Ovary (tissue), 9 donors: ENCODE results near the gene MYOCOS. TPM values are rescaled to one million over a fixed set of nuclear protein-coding genes. Genes with fewer than 3 reads are reported as not detected.

ENCODE experiments used
- DNase-seq, 5 donors: peaks; one replicate each; pipeline ENCODE4 v3.0.0-alpha.2; 2019 to 2020
- H3K27ac ChIP-seq, 2 donors: fragments of 200-600 bp; one replicate each; pipeline versions ENCODE4 v1.5.1 to v1.8.0; 2019 to 2022
- H3K27me3 ChIP-seq: fragments of 200-600 bp; one replicate; pipeline ENCODE4 v1.8.0; 2022
- H3K36me3 ChIP-seq: fragments of 200-600 bp; sonication (generic); one replicate; pipeline ENCODE4 v1.5.1; 2019
- H3K4me1 ChIP-seq: one replicate; pipeline ENCODE4 v1.8.1; 2013; ENCODE audit warnings: mild to moderate bottlenecking, moderate library complexity; ENCODE audit not compliant: insufficient read depth
- H3K4me3 ChIP-seq: fragments of 200-600 bp; sonication (generic); one replicate; pipeline ENCODE4 v1.5.1; 2017
- H3K9me3 ChIP-seq, 2 donors: fragments of 200-600 bp in 1 of 2; sonication (generic) in 1 of 2; one replicate each; pipeline versions ENCODE4 v1.5.1 to v1.8.1; 2013 to 2019; ENCODE audit warnings: mild to moderate bottlenecking in 1 of 2, moderate library complexity in 1 of 2
- CTCF ChIP-seq, 3 donors: fragments of 450-650 bp in 2 of 3; fragments of 200-600 bp in 1 of 3; IDR thresholded peaks; one replicate each; pipeline versions ENCODE4 v1.5.1 to v1.8.0; 2016 to 2022; ENCODE audit warnings: antibody characterized with exemption in 3 of 3, mild to moderate bottlenecking in 1 of 3
- EP300 ChIP-seq: sonication (generic); formaldehyde crosslinking; IDR thresholded peaks from one replicate; pipeline ENCODE4 v1.6.1; 2017; ENCODE audit warnings: antibody characterized with exemption
- POLR2A ChIP-seq: fragments of 450-650 bp; IDR thresholded peaks from one replicate; pipeline ENCODE4 v1.6.1; 2017; ENCODE audit warnings: antibody characterized with exemption, mild to moderate bottlenecking, moderate library complexity
- WGBS, 3 donors: extraction: QIAGEN DNeasy Blood & Tissue Kit in 1 of 3; methylation state at CpG; one replicate each; pipeline versions ENCODE4 v1.1.5 to v1.1.7; 2013 to 2017; 5-methylcytosine and 5-hydroxymethylcytosine counted together
- intact Hi-C, 4 donors: fragments of 100-400 bp; cut with DNase I; formaldehyde crosslinking; loops; one replicate each; pipeline versions ENCODE4 v1.11.0 to v1.15.1; 2022 to 2023
- polyA plus RNA-seq, 2 donors: library from polyadenylated mRNA; stranded (reverse); fragments of 200-250 nt in 1 of 2; fragments of 350-450 nt in 1 of 2; fragmentation: Illumina TruSeq in 1 of 2; extraction: RNeasy Lipid Tissue Mini Kit (QIAGEN cat#74804) in 1 of 2; gene quantifications; one replicate each; pipeline ENCODE4 v1.2.3, GENCODE V29; 2013 to 2014
- total RNA-seq, 7 donors: library from RNA; depleted of rRNA in 2 of 7; stranded (reverse); fragments of >200 nt in 2 of 7; fragmentation: NEBNext Ultra II Directional in 3 of 7; extraction: Animal tissue kit (Norgen Biotek cat#: 25700) in 3 of 7; gene quantifications; one replicate each; pipeline versions ENCODE4 v1.1.0 to v1.2.4, GENCODE V29; 2016 to 2023
- donor health status: DM: no; HTN: no; CAD: no; lungs with moderate emphysema.
- donor health status: DM: no; HTN: no; CAD: no.
- donor health status: Bipolar disorder and iron deficiency.
- donor health status: DM: yes; HTN: yes; CAD: no.
- donor health status: DM: no; HTN: no; CAD: no.
- donor health status: DM: yes; HTN: yes; CAD: no.

The MYOCOS gene
- total and polyA plus RNA-seq, 9 donors = 0.08 to 0.57 TPM; not detected in 7

DNA sequence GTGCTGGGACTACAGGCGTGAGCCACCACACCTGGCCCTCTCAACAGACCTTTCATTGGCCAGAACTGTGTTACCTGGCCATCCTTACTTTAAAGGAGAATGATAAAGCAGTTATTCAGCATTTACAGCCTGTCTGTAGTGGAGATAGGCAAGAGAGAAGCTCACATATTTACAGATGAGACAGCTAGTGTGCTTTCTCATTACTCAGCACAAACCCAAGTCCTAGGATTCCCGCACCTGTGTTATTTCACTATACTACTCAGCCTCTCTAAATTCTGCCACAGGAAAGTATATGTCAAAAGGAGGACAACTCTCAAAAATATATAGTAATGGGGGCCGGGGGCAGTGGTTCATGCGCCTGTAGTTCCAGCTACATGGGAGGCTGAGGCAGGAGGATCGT, 46.3 kb downstream of the MYOCOS start:
- no peak for DNase-seq
- no peaks in the 10 kb centered on the region for H3K9me3 ChIP-seq
- H3K36me3 ChIP-seq = no peaks in the 10 kb centered on the region
- H3K4me3 ChIP-seq = no peak overlapping the region
- intact Hi-C loops = no loop called here
- H3K27ac ChIP-seq = no peak overlapping the region
- H3K4me1 ChIP-seq = no peaks in the 10 kb centered on the region
- 87 to 92% (median 92%) methylated on average over 5 of the region's 5 CpGs for WGBS, 3 donors
- TF ChIP-seq CTCF (IDR thresholded peaks at IDR 0.05) (no peak), EP300 (no peak), POLR2A (no peak)
- H3K27me3 ChIP-seq = no peaks in the 10 kb centered on the region

GRCh38 chr1:171670739-171671138, 48.7 kb downstream of the MYOCOS start:
- intact Hi-C loops = no loop called here
- H3K27me3 ChIP-seq = no peaks in the 10 kb centered on the region
- no peaks in the 10 kb centered on the region for H3K36me3 ChIP-seq
- no peaks in the 10 kb centered on the region for H3K4me1 ChIP-seq
- no peak overlapping the region for H3K4me3 ChIP-seq
- no peak for DNase-seq
- TF ChIP-seq EP300 (no peak), CTCF (IDR thresholded peaks at IDR 0.05) (no peak), POLR2A (no peak)
- no peak overlapping the region for H3K27ac ChIP-seq
- no peaks in the 10 kb centered on the region for H3K9me3 ChIP-seq
- 97 to 98% (median 98%) methylated on average over 28 of the region's 28 CpGs for WGBS, 3 donors

GRCh38 chr1:171674431-171675405, 52.7 kb downstream of the MYOCOS start:
- H3K4me3 ChIP-seq = no peak overlapping the region
- intact Hi-C loops = no loop called here

More at GRCh38 chr1:171674431-171675405, 52.7 kb downstream of the MYOCOS start:
- Histone ChIP-seq H3K27me3 (no peaks in the 10 kb centered on the region), H3K4me1 (no peaks in the 10 kb centered on the region), H3K36me3 (no peaks in the 10 kb centered on the region), H3K9me3 (no peaks in the 10 kb centered on the region), H3K27ac (no peak overlapping the region)
- DNase-seq = no peak
- 62 to 67% (median 64%) methylated on average over 3 of the region's 3 CpGs for WGBS, 3 donors
- TF ChIP-seq CTCF (IDR thresholded peaks at IDR 0.05) (no peak), EP300 (no peak), POLR2A (no peak)

Other genes with a start within 250 kb of the MYOCOS start
- 100 to 1,000 TPM in 5 of 7 donors, 10 to 100 TPM in 2; 51.6 to 136 (median 107) TPM for gene PRRC2C, start 136.7 kb upstream of the MYOCOS start, total RNA-seq
- gene PRRC2C, start 136.7 kb upstream of the MYOCOS start, polyA plus RNA-seq = 10 to 100 TPM; 30.7 to 69.3 TPM
- 1 to 10 TPM in 5 of 7 donors, under 1 TPM in 1, not detected in 1; 0.72 to 7.1 (median 1.1) TPM for gene MYOC, start 30.4 kb downstream of the MYOCOS start, total RNA-seq
- gene MYOC, start 30.4 kb downstream of the MYOCOS start, polyA plus RNA-seq = 1 to 10 TPM in 1 of 2 donors, under 1 TPM in 1; 0.56 to 9.4 TPM
- 10 to 100 TPM in 6 of 7 donors, 1 to 10 TPM in 1; 6.7 to 14.1 (median 12.3) TPM for gene VAMP4, start 119.8 kb downstream of the MYOCOS start, total RNA-seq
- 10 to 100 TPM in 1 of 2 donors, 1 to 10 TPM in 1; 6.9 to 12.5 TPM for gene VAMP4, start 119.8 kb downstream of the MYOCOS start, polyA plus RNA-seq
- 10 to 100 TPM in 6 of 7 donors, 1 to 10 TPM in 1; 9.1 to 24.4 (median 19.1) TPM for gene METTL13, start 159.4 kb downstream of the MYOCOS start, total RNA-seq
- gene METTL13, start 159.4 kb downstream of the MYOCOS start, polyA plus RNA-seq = 10 to 100 TPM; 14.8 to 29.1 TPM
- 1 to 10 TPM; 3.1 to 6.5 (median 4.4) TPM for gene DNM3, start 219.3 kb downstream of the MYOCOS start, total RNA-seq
- 1 to 10 TPM; 3.9 to 5.4 TPM for gene DNM3, start 219.3 kb downstream of the MYOCOS start, polyA plus RNA-seq